Mesendoderm (in vitro differentiated cells): ENCODE data around the gene CRIM1.

Experiments used
- DNase-seq: peaks from one replicate; pipeline ENCODE4 v3.0.0; 2013
- H2AK5ac ChIP-seq: 2 replicates; pipeline ENCODE4 v1.6.1; 2013; ENCODE audit warnings: low read length, inconsistent platforms
- H2BK120ac ChIP-seq: 2 replicates; pipeline ENCODE4 v1.6.1; 2013; ENCODE audit warnings: low read depth, mild to moderate bottlenecking, low read length, moderate library complexity, mixed read lengths
- H2BK15ac ChIP-seq: replicated peaks from 2 replicates; pipeline ENCODE4 v1.6.1; 2013; ENCODE audit warnings: low read depth, mild to moderate bottlenecking, moderate library complexity
- H2BK5ac ChIP-seq: 2 replicates; pipeline ENCODE4 v1.6.1; 2013; ENCODE audit warnings: low read length, inconsistent platforms
- H3K18ac ChIP-seq: 2 replicates; pipeline ENCODE4 v1.6.1; 2013; ENCODE audit warnings: mild to moderate bottlenecking, low read length, mixed read lengths
- H3K23ac ChIP-seq: one replicate; pipeline ENCODE4 v1.6.1; 2013; ENCODE audit warnings: low read length
- H3K27ac ChIP-seq: 2 replicates; pipeline ENCODE4 v1.5.1; 2013; ENCODE audit warnings: low read depth, mild to moderate bottlenecking, inconsistent platforms, low read length, moderate library complexity
- H3K27me3 ChIP-seq: 2 replicates; pipeline ENCODE4 v1.6.1; 2013; ENCODE audit warnings: low read length, control low read depth, mild to moderate bottlenecking, inconsistent platforms; ENCODE audit not compliant: insufficient read depth, poor library complexity
- H3K36me3 ChIP-seq: 2 replicates; pipeline ENCODE4 v1.6.1; 2013; ENCODE audit warnings: low read length, inconsistent platforms; ENCODE audit not compliant: control insufficient read depth, insufficient read depth
- H3K4ac ChIP-seq: one replicate; pipeline ENCODE4 v1.6.1; 2013; ENCODE audit warnings: low read depth, mild to moderate bottlenecking, low read length, moderate library complexity
- H3K4me1 ChIP-seq: 2 replicates; pipeline ENCODE4 v1.6.1; 2013; ENCODE audit warnings: low read depth, low read length, inconsistent platforms; ENCODE audit not compliant: control insufficient read depth
- H3K4me2 ChIP-seq: 2 replicates; pipeline ENCODE4 v1.6.1; 2013; ENCODE audit warnings: low read length
- H3K4me3 ChIP-seq: 2 replicates; pipeline ENCODE4 v1.5.1; 2013; ENCODE audit warnings: mild to moderate bottlenecking, low read length
- H3K56ac ChIP-seq: one replicate; pipeline ENCODE4 v1.6.1; 2013; ENCODE audit warnings: low read length
- H3K79me1 ChIP-seq: 2 replicates; pipeline ENCODE4 v1.6.1; 2013; ENCODE audit warnings: low read length, inconsistent platforms
- H3K79me2 ChIP-seq: 2 replicates; pipeline ENCODE4 v1.6.1; 2013; ENCODE audit warnings: mild to moderate bottlenecking, low read length; ENCODE audit not compliant: control insufficient read depth, insufficient read depth
- H3K9ac ChIP-seq: 2 replicates; pipeline ENCODE4 v1.6.1; 2013; ENCODE audit warnings: low read length, inconsistent platforms
- H4K5ac ChIP-seq: one replicate; pipeline ENCODE4 v1.6.1; 2013; ENCODE audit warnings: low read length
- H4K8ac ChIP-seq: one replicate; pipeline ENCODE4 v1.6.1; 2013; ENCODE audit warnings: low read depth, mild to moderate bottlenecking, control low read depth, low read length, moderate library complexity
- WGBS: extraction: QIAGEN DNeasy Blood & Tissue Kit; methylation state at CpG from one replicate; pipeline ENCODE4 v1.1.7; 2013; ENCODE audit warnings: low lambda C conversion rate, missing lambda C conversion rate; ENCODE audit not compliant: insufficient coverage; ENCODE audit errors: extremely low coverage; 5-methylcytosine and 5-hydroxymethylcytosine counted together

CRIM1 gene

DNA sequence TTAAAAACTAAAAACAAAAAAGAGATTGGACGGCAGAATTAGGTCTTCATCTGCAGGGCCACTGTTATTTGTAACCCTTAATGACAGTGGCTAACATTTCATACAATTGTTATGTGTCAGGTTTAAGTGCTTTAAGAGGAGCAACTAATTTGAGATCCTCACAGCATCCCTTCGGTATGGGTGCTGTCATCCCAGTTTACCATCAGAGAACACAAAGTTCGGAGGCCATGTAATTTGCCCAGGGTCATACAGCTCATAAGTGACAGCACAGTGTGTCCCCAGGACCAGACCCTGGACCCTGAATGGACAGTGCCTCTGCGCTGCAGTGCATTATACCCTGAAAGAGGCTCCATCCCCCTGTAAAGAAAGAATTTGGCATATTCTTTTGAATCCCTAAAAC, 127.7 kb downstream of the CRIM1 start:
- H3K4me2 ChIP-seq, result no peak overlapping the region
- H3K4me1 ChIP-seq, result no peaks in the 10 kb centered on the region
- H3K4ac ChIP-seq, result no peak overlapping the region
- H2BK15ac ChIP-seq, result no peak overlapping the region
- H3K23ac ChIP-seq, result no peak overlapping the region
- no peak overlapping the region for H4K8ac ChIP-seq
- no peak overlapping the region for H3K9ac ChIP-seq
- no peak for DNase-seq
- H3K27me3 ChIP-seq, result no peaks in the 10 kb centered on the region
- no peak overlapping the region for H4K5ac ChIP-seq
- H3K4me3 ChIP-seq, result no peak overlapping the region
- whole genome bisulfite sequencing, result no CpG with 5 or more reads among the region's 4 CpGs
- no peak overlapping the region for H3K56ac ChIP-seq
- no peak overlapping the region for H2AK5ac ChIP-seq
- no peak overlapping the region for H2BK5ac ChIP-seq
- peaks cover 2% of the 10 kb centered on the region for H3K79me1 ChIP-seq
- H3K79me2 ChIP-seq, result no peaks in the 10 kb centered on the region
- no peak overlapping the region for H3K18ac ChIP-seq
- no peak overlapping the region for H2BK120ac ChIP-seq
- peaks cover 3% of the 10 kb centered on the region for H3K36me3 ChIP-seq
- no peak overlapping the region for H3K27ac ChIP-seq

GRCh38 chr2:36484454-36484853, 128.9 kb downstream of the CRIM1 start:
- H4K5ac ChIP-seq, result no peak overlapping the region
- no peak overlapping the region for H3K27ac ChIP-seq
- no peak overlapping the region for H3K18ac ChIP-seq
- WGBS, result no CpG with 5 or more reads among the region's 4 CpGs
- no peak overlapping the region for H2BK15ac ChIP-seq
- H3K79me1 ChIP-seq, result peaks cover 2% of the 10 kb centered on the region
- H3K23ac ChIP-seq, result no peak overlapping the region
- no peak overlapping the region for H3K56ac ChIP-seq
- peaks cover 2% of the 10 kb centered on the region for H3K36me3 ChIP-seq
- no peak overlapping the region for H3K4me3 ChIP-seq
- H4K8ac ChIP-seq, result no peak overlapping the region
- no peak overlapping the region for H2BK120ac ChIP-seq
- no peak for DNase-seq
- no peak overlapping the region for H3K4ac ChIP-seq
- H2AK5ac ChIP-seq, result no peak overlapping the region
- no peak overlapping the region for H3K9ac ChIP-seq
- no peaks in the 10 kb centered on the region for H3K79me2 ChIP-seq
- no peak overlapping the region for H3K4me2 ChIP-seq
- H2BK5ac ChIP-seq, result no peak overlapping the region
- H3K4me1 ChIP-seq, result no peaks in the 10 kb centered on the region
- H3K27me3 ChIP-seq, result no peaks in the 10 kb centered on the region

DNA sequence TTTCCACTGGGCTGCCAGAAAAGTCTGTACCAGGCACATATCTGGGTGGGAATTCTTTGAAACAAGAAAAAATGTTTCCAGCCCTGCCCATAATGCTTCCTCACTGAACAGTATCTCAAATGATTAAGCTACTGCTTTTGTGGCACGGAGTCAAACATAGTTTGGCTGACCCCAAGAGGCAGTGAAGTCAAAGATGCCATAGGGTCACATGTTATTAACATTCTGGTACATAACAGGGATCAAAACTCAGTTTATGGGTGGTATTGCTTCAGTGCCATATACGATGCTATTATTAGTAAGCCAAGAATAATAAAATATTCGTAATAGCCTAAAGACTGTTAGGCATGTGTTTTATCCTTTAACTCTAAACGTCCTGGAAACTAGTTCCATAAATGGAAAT, 129.9 kb downstream of the CRIM1 start:
- Histone ChIP-seq H4K5ac (no peak overlapping the region), H3K9ac (no peak overlapping the region), H2BK15ac (peak overlapping the region; percentile 8), H3K4me1 (no peaks in the 10 kb centered on the region), H3K23ac (no peak overlapping the region), H2BK120ac (no peak overlapping the region), H3K4me2 (no peak overlapping the region), H3K79me1 (peaks cover 2% of the 10 kb centered on the region), H4K8ac (no peak overlapping the region), H3K4ac (no peak overlapping the region), H2AK5ac (no peak overlapping the region), H3K27ac (no peak overlapping the region), H3K79me2 (no peaks in the 10 kb centered on the region), H3K18ac (no peak overlapping the region), H3K56ac (no peak overlapping the region), H3K4me3 (no peak overlapping the region), H2BK5ac (no peak overlapping the region), H3K36me3 (no peaks in the 10 kb centered on the region), H3K27me3 (no peaks in the 10 kb centered on the region)
- no CpG with 5 or more reads among the region's 4 CpGs for WGBS
- no peak for DNase-seq

GRCh38 chr2:36486521-36487044, 131.0 kb downstream of the CRIM1 start:
- Histone ChIP-seq H3K23ac (no peak overlapping the region), H3K4me3 (no peak overlapping the region), H3K79me2 (no peaks in the 10 kb centered on the region), H3K4me1 (no peaks in the 10 kb centered on the region), H2AK5ac (no peak overlapping the region), H4K5ac (no peak overlapping the region), H3K56ac (no peak overlapping the region), H3K4ac (no peak overlapping the region), H2BK120ac (no peak overlapping the region), H2BK15ac (no peak overlapping the region), H3K4me2 (no peak overlapping the region), H2BK5ac (no peak overlapping the region), H3K27ac (no peak overlapping the region), H3K9ac (no peak overlapping the region), H4K8ac (no peak overlapping the region), H3K18ac (no peak overlapping the region), H3K79me1 (peaks cover 1% of the 10 kb centered on the region), H3K27me3 (no peaks in the 10 kb centered on the region), H3K36me3 (no peaks in the 10 kb centered on the region)
- peak; percentile 46 for DNase-seq
- no CpG with 5 or more reads among the region's 1 CpG for WGBS

DNA sequence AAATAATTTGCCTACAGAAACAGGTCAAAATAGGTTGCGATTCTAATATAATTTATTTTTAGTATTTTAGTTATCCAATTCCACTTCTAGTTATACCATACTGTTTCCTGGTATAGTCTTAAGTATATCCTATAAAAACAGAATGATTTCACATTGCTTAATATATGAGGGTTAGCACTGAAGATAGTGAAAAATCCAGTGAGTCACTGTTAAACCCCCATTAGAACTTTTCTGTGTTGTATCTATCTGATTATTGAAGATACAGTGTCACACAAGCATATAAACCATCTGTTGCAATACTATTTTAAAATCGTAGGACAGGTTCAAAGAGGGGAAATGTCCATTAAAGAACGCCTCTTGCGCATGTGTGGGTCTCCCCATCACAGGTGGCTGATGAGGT, 132.4 kb downstream of the CRIM1 start:
- Histone ChIP-seq H2BK120ac (no peak overlapping the region), H3K56ac (no peak overlapping the region), H3K36me3 (no peaks in the 10 kb centered on the region), H2BK5ac (no peak overlapping the region), H3K18ac (no peak overlapping the region), H3K79me1 (no peaks in the 10 kb centered on the region), H3K4me3 (no peak overlapping the region), H3K79me2 (no peaks in the 10 kb centered on the region), H3K4me1 (no peaks in the 10 kb centered on the region), H3K9ac (no peak overlapping the region), H3K27ac (no peak overlapping the region), H3K4ac (no peak overlapping the region), H3K27me3 (no peaks in the 10 kb centered on the region), H3K23ac (no peak overlapping the region), H2AK5ac (no peak overlapping the region), H3K4me2 (no peak overlapping the region), H4K8ac (no peak overlapping the region), H2BK15ac (no peak overlapping the region), H4K5ac (no peak overlapping the region)
- WGBS, result no CpG with 5 or more reads among the region's 4 CpGs
- no peak for DNase-seq

- no peak overlapping the region for H3K4me2 ChIP-seq
- no peak overlapping the region for H4K5ac ChIP-seq
- no peak overlapping the region for H3K56ac ChIP-seq
- H3K4me3 ChIP-seq, result no peak overlapping the region
- no peaks in the 10 kb centered on the region for H3K79me2 ChIP-seq
- no peak overlapping the region for H3K9ac ChIP-seq
- H2BK5ac ChIP-seq, result no peak overlapping the region
- H4K8ac ChIP-seq, result no peak overlapping the region
- peaks cover 2% of the 10 kb centered on the region for H3K4me1 ChIP-seq
- DNase-seq, result peak; percentile 32
- no peak overlapping the region for H3K27ac ChIP-seq
- H3K27me3 ChIP-seq, result no peaks in the 10 kb centered on the region
- no peaks in the 10 kb centered on the region for H3K79me1 ChIP-seq
- H2BK120ac ChIP-seq, result no peak overlapping the region
- no peak overlapping the region for H3K23ac ChIP-seq
- H2BK15ac ChIP-seq, result no peak overlapping the region
- no CpG with 5 or more reads among the region's 5 CpGs for WGBS
- no peak overlapping the region for H3K4ac ChIP-seq
- no peak overlapping the region for H2AK5ac ChIP-seq
- H3K18ac ChIP-seq, result no peak overlapping the region
- H3K36me3 ChIP-seq, result no peaks in the 10 kb centered on the region
These were observed 133.7 kb downstream of the CRIM1 start for GRCh38 chr2:36489281-36489680.
